Medulla oblongata (tissue), 1 donor: ENCODE measurements around the gene KERA.

Experiments
- DNase-seq: peaks from one replicate; pipeline ENCODE4 v3.0.0-alpha.2; 2015; ENCODE audit errors: extremely low spot score

KERA gene

GRCh38 chr12:91074154-91074709, 16.4 kb upstream of the KERA start:
- no peak for DNase-seq

- no peak for DNase-seq
Observed at GRCh38 chr12:91073426-91073825, 15.6 kb upstream of the KERA start.

GRCh38 chr12:91072931-91073330, 15.1 kb upstream of the KERA start:
- no peak for DNase-seq

- DNase-seq: no peak
Observed at GRCh38 chr12:91070936-91071335, 13.1 kb upstream of the KERA start.

GRCh38 chr12:91065396-91065795, 7.6 kb upstream of the KERA start:
- DNase-seq: no peak

GRCh38 chr12:91064640-91065039, 6.8 kb upstream of the KERA start:
- no peak for DNase-seq

- no peak for DNase-seq
Observed at GRCh38 chr12:91061091-91061490, 3.3 kb upstream of the KERA start.

GRCh38 chr12:91059211-91059610, 1.4 kb upstream of the KERA start:
- DNase-seq: no peak

- DNase-seq: no peak
Observed at GRCh38 chr12:91058786-91059185, 962 bp upstream of the KERA start.

- DNase-seq: no peak
Observed at GRCh38 chr12:91056488-91056887, 1.3 kb downstream of the KERA start.

GRCh38 chr12:91055976-91056375, 1.8 kb downstream of the KERA start:
- no peak for DNase-seq

GRCh38 chr12:91053951-91054715, 3.7 kb downstream of the KERA start:
- no peak for DNase-seq

GRCh38 chr12:91052026-91052425, 5.8 kb downstream of the KERA start:
- DNase-seq: no peak

GRCh38 chr12:91044586-91044985, 13.2 kb downstream of the KERA start:
- no peak for DNase-seq

GRCh38 chr12:91043408-91043807, 14.4 kb downstream of the KERA start:
- no peak for DNase-seq

GRCh38 chr12:91040096-91040755, 17.6 kb downstream of the KERA start:
- DNase-seq: no peak

GRCh38 chr12:91037276-91037675, 20.5 kb downstream of the KERA start:
- no peak for DNase-seq

- DNase-seq: no peak
Observed at GRCh38 chr12:91033251-91033650, 24.6 kb downstream of the KERA start.

- DNase-seq: no peak
Observed at GRCh38 chr12:91023326-91024004, 34.4 kb downstream of the KERA start.

- no peak for DNase-seq
Observed at GRCh38 chr12:91021076-91021475, 36.7 kb downstream of the KERA start.

GRCh38 chr12:91019455-91019854, 38.4 kb downstream of the KERA start:
- DNase-seq: no peak

- no peak for DNase-seq
Observed at GRCh38 chr12:91017511-91018263, 40.1 kb downstream of the KERA start.
